Body of pancreas (tissue), 4 donors: ENCODE data around the gene PLEKHG3.

ENCODE experiments used
- CTCF ChIP-seq, 7 experiments: fragments of 450-650 bp in 4 of 7; fragments of 200-600 bp in 3 of 7; sonication (generic) in 3 of 7; IDR thresholded peaks; one replicate each; pipeline ENCODE4 v1.5.1; 2016 to 2019; ENCODE audit warnings: antibody characterized with exemption in 7 of 7
- POLR2A ChIP-seq, 3 donors: fragments of 450-650 bp; IDR thresholded peaks; one replicate each; pipeline ENCODE4 v1.6.1; 2016; ENCODE audit warnings: antibody characterized with exemption in 3 of 3, mild to moderate bottlenecking in 2 of 3

GRCh38 chr14:64792871-64793560, 88.8 kb downstream of the PLEKHG3 start:
- TF ChIP-seq CTCF (IDR thresholded peaks at IDR 0.05) (no peak), POLR2A (IDR thresholded peaks at IDR 0.05) (no peak)
